CD14-positive monocyte (primary cell): ENCODE measurements around the gene UBA7. TPM values are rescaled to one million over a fixed set of nuclear protein-coding genes. Genes with fewer than 3 reads are reported as not detected.
"Not testable (repeated sequence)": the region's sequence is repeated elsewhere in the genome, so short reads cannot be mapped to it uniquely, and the experiment has no call there.

Experiments
- DNase-seq, 3 donors: peaks; one replicate each; pipeline ENCODE4 v3.0.0-alpha.2; 2011 to 2022
- H2AFZ ChIP-seq: 2 replicates; pipeline ENCODE4 v1.6.0; 2012; ENCODE audit warnings: mild to moderate bottlenecking, low read depth, low read length, inconsistent platforms; ENCODE audit not compliant: insufficient read depth, poor library complexity, severe bottlenecking
- H3K27ac ChIP-seq, 2 donors: 1 replicate in 1 of 2; 2 replicates in 1 of 2; pipeline ENCODE4 v1.5.1; 2012 to 2013; ENCODE audit warnings: low read length in 2 of 2, control low read depth in 1 of 2, inconsistent platforms in 1 of 2, low read depth in 1 of 2, mild to moderate bottlenecking in 1 of 2
- H3K27me3 ChIP-seq, 2 donors: one replicate each; pipeline versions ENCODE4 v1.6.0 to v1.6.1; 2011 to 2013; ENCODE audit warnings: low read length in 2 of 2; ENCODE audit not compliant: control insufficient read depth in 2 of 2, insufficient read depth in 2 of 2
- H3K36me3 ChIP-seq, 2 donors: replicated peaks in 1 of 2; 1 replicate in 1 of 2; 2 replicates in 1 of 2; pipeline versions ENCODE4 v1.5.1 to v1.6.1; 2012 to 2013; ENCODE audit warnings: low read length in 2 of 2, control low read depth in 1 of 2, inconsistent platforms in 1 of 2, mild to moderate bottlenecking in 1 of 2; ENCODE audit not compliant: insufficient read depth in 2 of 2, control insufficient read depth in 1 of 2
- H3K4me1 ChIP-seq, 2 donors: 1 replicate in 1 of 2; 2 replicates in 1 of 2; pipeline versions ENCODE4 v1.5.1 to v1.6.1; 2012 to 2013; ENCODE audit warnings: low read length in 2 of 2, control low read depth in 1 of 2, inconsistent platforms in 1 of 2, mild to moderate bottlenecking in 1 of 2, moderate library complexity in 1 of 2; ENCODE audit not compliant: insufficient read depth in 2 of 2, control insufficient read depth in 1 of 2
- H3K4me2 ChIP-seq: replicated peaks from 2 replicates; pipeline ENCODE3; 2012; ENCODE audit warnings: low read length, moderate library complexity, mild to moderate bottlenecking; ENCODE audit not compliant: poor library complexity, severe bottlenecking; ENCODE audit errors: extremely low read depth
- H3K4me3 ChIP-seq, 3 experiments: fragments of 200-600 bp in 1 of 3; sonication (generic) in 1 of 3; replicated peaks in 1 of 3; 1 replicate in 2 of 3; 2 replicates in 1 of 3; pipeline ENCODE4 v1.5.1; 2011 to 2013; ENCODE audit warnings: low read length in 3 of 3, mild to moderate bottlenecking in 3 of 3, control low read depth in 2 of 3, low read depth in 2 of 3, inconsistent platforms in 1 of 3, moderate library complexity in 1 of 3
- H3K79me2 ChIP-seq: 2 replicates; pipeline ENCODE4 v1.6.0; 2012; ENCODE audit warnings: mild to moderate bottlenecking, control low read depth, inconsistent platforms, low read length, moderate library complexity; ENCODE audit not compliant: insufficient read depth
- H3K9ac ChIP-seq: 2 replicates; pipeline ENCODE4 v1.6.0; 2017; ENCODE audit warnings: low read length, mild to moderate bottlenecking; ENCODE audit not compliant: insufficient read depth, poor library complexity, severe bottlenecking
- H3K9me3 ChIP-seq, 2 donors: replicated peaks in 1 of 2; 1 replicate in 1 of 2; 2 replicates in 1 of 2; pipeline versions ENCODE4 v1.5.1 to v1.6.1; 2012 to 2013; ENCODE audit warnings: low read length in 2 of 2, control low read depth in 1 of 2; ENCODE audit not compliant: control insufficient read depth in 1 of 2, insufficient read depth in 1 of 2
- H4K20me1 ChIP-seq: 2 replicates; pipeline ENCODE4 v1.6.0; 2012; ENCODE audit warnings: mild to moderate bottlenecking, low read length, control low read depth, moderate library complexity; ENCODE audit not compliant: insufficient read depth
- H3K27ac Mint-ChIP-seq, 7 donors: one replicate each; pipeline ENCODE4 v1.8.0; 2020; ENCODE audit warnings: mild to moderate bottlenecking in 7 of 7, mixed read lengths in 7 of 7, moderate library complexity in 6 of 7, inconsistent platforms in 2 of 7
- H3K27me3 Mint-ChIP-seq, 3 donors: one replicate each; pipeline ENCODE4 v1.8.0; 2021 to 2022; ENCODE audit warnings: low read depth in 3 of 3, mild to moderate bottlenecking in 3 of 3, mixed read lengths in 3 of 3, moderate library complexity in 3 of 3, inconsistent platforms in 1 of 3
- H3K36me3 Mint-ChIP-seq, 2 donors: one replicate each; pipeline ENCODE4 v1.8.0; 2020; ENCODE audit warnings: mixed read lengths in 2 of 2, inconsistent platforms in 1 of 2, mild to moderate bottlenecking in 1 of 2
- H3K4me1 Mint-ChIP-seq: one replicate; pipeline ENCODE4 v1.8.0; 2020; ENCODE audit warnings: mild to moderate bottlenecking, mixed read lengths
- H3K4me3 Mint-ChIP-seq, 2 donors: one replicate each; pipeline ENCODE4 v1.8.0; 2020; ENCODE audit warnings: mild to moderate bottlenecking in 2 of 2, mixed read lengths in 2 of 2, moderate library complexity in 1 of 2
- H3K9me3 Mint-ChIP-seq, 7 donors: one replicate each; pipeline ENCODE4 v1.8.0; 2020 to 2022; ENCODE audit warnings: mixed read lengths in 7 of 7, mild to moderate bottlenecking in 6 of 7, moderate library complexity in 6 of 7, inconsistent platforms in 2 of 7
- CTCF ChIP-seq: fragments of 200-600 bp; IDR thresholded peaks from one replicate; pipeline ENCODE4 v1.8.0; 2022; ENCODE audit warnings: antibody characterized with exemption, mild to moderate bottlenecking
- WGBS: methylation state at CpG from one replicate; pipeline ENCODE4 v1.1.5; 2013; ENCODE audit warnings: missing lambda C conversion rate; ENCODE audit not compliant: insufficient coverage; 5-methylcytosine and 5-hydroxymethylcytosine counted together
- intact Hi-C, 2 donors: fragments of 100-400 bp; cut with micrococcal nuclease; formaldehyde crosslinking; loops; one replicate each; pipeline versions ENCODE4 v1.15.0 to v1.15.1; 2023
- polyA plus RNA-seq, 3 donors: library from polyadenylated mRNA; depleted of rRNA in 1 of 3; unstranded in 2 of 3; stranded (reverse) in 1 of 3; fragments of 300-500 nt in 2 of 3; fragments of >200 nt in 1 of 3; fragmentation: Illumina TruSeq in 2 of 3; gene quantifications; 1 replicate in 2 of 3; 2 replicates in 1 of 3; pipeline ENCODE4 v1.2.3, GENCODE V29; 2012 to 2021

UBA7 gene
- polyA plus RNA-seq, 3 donors, result 39.1 to 399 (median 43.7) TPM

GRCh38 chr3:49786357-49787181 lies 27.2 kb downstream of the UBA7 start, which contains the start of gene IP6K1:
Gene IP6K1, minus strand, starts transcription at chr3:49786542. Its CDS starts 38,502 bp downstream, at chr3:49748040.
- Mint-ChIP-seq H3K9me3 (peaks cover 0 to 2% (median 0%) of the 10 kb centered on the region in 7 donors), H3K27ac (peak within 1 kb of the TSS; percentile 94 to 98 (median 95)), H3K4me1 (peaks cover 29% of the 10 kb centered on the region), H3K27me3 (peaks cover 0 to 8% (median 4%) of the 10 kb centered on the region in 3 donors), H3K36me3 (peaks cover 15 to 28% of the 10 kb centered on the region in 2 donors), H3K4me3 (peak within 1 kb of the TSS; percentile 88 to 97)
- under 1% methylated on average over 50 of the region's 55 CpGs for WGBS
- H3K27me3 ChIP-seq, result no peaks in the 10 kb centered on the region
- intact Hi-C loops, result loop anchor here (5.0 to 10.0 kb wide), 2 partner anchors 62 to 64 kb away; partner anchors contain the start of gene GMPPB (in 2 of the 2)
- peaks cover 47% of the 10 kb centered on the region for H3K79me2 ChIP-seq
- peaks cover 7 to 14% of the 10 kb centered on the region in 2 donors for H3K36me3 ChIP-seq
- no peak for TF ChIP-seq CTCF
- H3K9me3 ChIP-seq, result no peaks in the 10 kb centered on the region
- H4K20me1 ChIP-seq, result peaks cover 17% of the 10 kb centered on the region
- H2AFZ ChIP-seq, result peak within 1 kb of the TSS; percentile 99
- DNase-seq, result peak; percentile 100
- peaks cover 18 to 21% of the 10 kb centered on the region in 2 donors for H3K4me1 ChIP-seq
- peak within 1 kb of the TSS; percentile 81 for H3K4me2 ChIP-seq
- peak within 1 kb of the TSS; percentile 98 for H3K9ac ChIP-seq
- H3K27ac ChIP-seq, result peak within 1 kb of the TSS; percentile 81 to 95
- H3K4me3 ChIP-seq, result peak within 1 kb of the TSS; percentile 87 to 94 (median 91)

GRCh38 chr3:49785565-49786356 lies 28.0 kb downstream of the UBA7 start:
- peaks cover 55% of the 10 kb centered on the region for H3K79me2 ChIP-seq
- TF ChIP-seq CTCF, result no peak
- peaks cover 18 to 24% of the 10 kb centered on the region in 2 donors for H3K4me1 ChIP-seq
- H4K20me1 ChIP-seq, result peaks cover 25% of the 10 kb centered on the region
- DNase-seq, result peak in 1 of 3 donors; percentile 29
- H3K4me2 ChIP-seq, result peak overlapping the region; percentile 81
- H2AFZ ChIP-seq, result peak overlapping the region; percentile 99
- Mint-ChIP-seq H3K27me3 (peaks cover 0 to 8% (median 4%) of the 10 kb centered on the region in 3 donors), H3K9me3 (peaks cover 0 to 2% (median 0%) of the 10 kb centered on the region in 7 donors), H3K4me3 (peak overlapping the region; percentile 88 to 97), H3K27ac (peak overlapping the region; percentile 91 to 95 (median 93)), H3K36me3 (peaks cover 19 to 35% of the 10 kb centered on the region in 2 donors), H3K4me1 (peaks cover 37% of the 10 kb centered on the region)
- H3K4me3 ChIP-seq, result peak overlapping the region; percentile 87 to 94 (median 91)
- under 1% methylated on average over 47 of the region's 50 CpGs for WGBS
- peak overlapping the region; percentile 98 for H3K9ac ChIP-seq
- H3K27ac ChIP-seq, result peak overlapping the region; percentile 81 to 95
- H3K9me3 ChIP-seq, result no peaks in the 10 kb centered on the region
- intact Hi-C loops, result loop anchor here (5.0 to 10.0 kb wide), 2 partner anchors 61 to 63 kb away; partner anchors contain the start of gene GMPPB (in 2 of the 2)
- H3K27me3 ChIP-seq, result no peaks in the 10 kb centered on the region
- peaks cover 11 to 22% of the 10 kb centered on the region in 2 donors for H3K36me3 ChIP-seq

- H3K4me3 Mint-ChIP-seq, H3K27me3 ChIP-seq, H3K27me3 Mint-ChIP-seq, H2AFZ ChIP-seq, H3K4me2 ChIP-seq, H3K9ac ChIP-seq, H3K4me3 ChIP-seq, DNase-seq, H3K27ac ChIP-seq, H3K9me3 ChIP-seq, H3K9me3 Mint-ChIP-seq: not testable (repeated sequence)
- Mint-ChIP-seq H3K27ac (peak overlapping the region in 1 of 7 donors; percentile 1), H3K4me1 (peaks cover 38% of the 10 kb centered on the region), H3K36me3 (peaks cover 26 to 59% of the 10 kb centered on the region in 2 donors)
- intact Hi-C loops, result loop anchor here in 1 of 2 donors (10.0 kb wide), 1 partner anchor 57 kb away; the partner anchor contains the start of gene GMPPB
- Histone ChIP-seq H4K20me1 (peaks cover 58% of the 10 kb centered on the region), H3K79me2 (peaks cover 90% of the 10 kb centered on the region), H3K36me3 (peaks cover 16 to 43% of the 10 kb centered on the region in 2 donors), H3K4me1 (peaks cover 17 to 25% of the 10 kb centered on the region in 2 donors)
- whole genome bisulfite sequencing, result 96% methylated on average over 5 of the region's 9 CpGs
These were observed 31.5 kb downstream of the UBA7 start for GRCh38 chr3:49782277-49782676.
